Transverse colon (tissue), 4 donors: ENCODE data around the gene CFAP210.

Experiments
- CTCF ChIP-seq, 5 experiments: fragments of 200-600 bp in 3 of 5; fragments of 450-650 bp in 2 of 5; sonication (generic) in 3 of 5; IDR thresholded peaks; 1 replicate in 2 of 5; 2 replicates in 3 of 5; pipeline ENCODE4 v1.5.1; 2016 to 2017; ENCODE audit warnings: antibody characterized with exemption in 5 of 5, inconsistent platforms in 3 of 5, mild to moderate bottlenecking in 2 of 5, moderate library complexity in 1 of 5
- POLR2A ChIP-seq: fragments of 450-650 bp; IDR thresholded peaks from one replicate; pipeline ENCODE4 v1.6.1; 2016; ENCODE audit warnings: antibody characterized with exemption, mild to moderate bottlenecking, moderate library complexity
- POLR2AphosphoS5 ChIP-seq, 3 donors: sonication (generic); formaldehyde crosslinking; IDR thresholded peaks; one replicate each; pipeline ENCODE4 v1.6.1; 2016; ENCODE audit warnings: antibody characterized with exemption in 3 of 3

GRCh38 chr2:169640104-169640503, 54.1 kb downstream of the CFAP210 start:
- TF ChIP-seq CTCF (IDR thresholded peaks at IDR 0.05) (no peak), POLR2A (no peak), POLR2AphosphoS5 (IDR thresholded peaks at IDR 0.05) (no peak)
